ENCODE measurements around the gene CBX2. TPM values are rescaled to one million over a fixed set of nuclear protein-coding genes. Genes with fewer than 3 reads are reported as not detected.

The CBX2 gene
- polyA plus RNA-seq, 4 donors: 19.9 to 37.2 (median 29.4) TPM

DNA sequence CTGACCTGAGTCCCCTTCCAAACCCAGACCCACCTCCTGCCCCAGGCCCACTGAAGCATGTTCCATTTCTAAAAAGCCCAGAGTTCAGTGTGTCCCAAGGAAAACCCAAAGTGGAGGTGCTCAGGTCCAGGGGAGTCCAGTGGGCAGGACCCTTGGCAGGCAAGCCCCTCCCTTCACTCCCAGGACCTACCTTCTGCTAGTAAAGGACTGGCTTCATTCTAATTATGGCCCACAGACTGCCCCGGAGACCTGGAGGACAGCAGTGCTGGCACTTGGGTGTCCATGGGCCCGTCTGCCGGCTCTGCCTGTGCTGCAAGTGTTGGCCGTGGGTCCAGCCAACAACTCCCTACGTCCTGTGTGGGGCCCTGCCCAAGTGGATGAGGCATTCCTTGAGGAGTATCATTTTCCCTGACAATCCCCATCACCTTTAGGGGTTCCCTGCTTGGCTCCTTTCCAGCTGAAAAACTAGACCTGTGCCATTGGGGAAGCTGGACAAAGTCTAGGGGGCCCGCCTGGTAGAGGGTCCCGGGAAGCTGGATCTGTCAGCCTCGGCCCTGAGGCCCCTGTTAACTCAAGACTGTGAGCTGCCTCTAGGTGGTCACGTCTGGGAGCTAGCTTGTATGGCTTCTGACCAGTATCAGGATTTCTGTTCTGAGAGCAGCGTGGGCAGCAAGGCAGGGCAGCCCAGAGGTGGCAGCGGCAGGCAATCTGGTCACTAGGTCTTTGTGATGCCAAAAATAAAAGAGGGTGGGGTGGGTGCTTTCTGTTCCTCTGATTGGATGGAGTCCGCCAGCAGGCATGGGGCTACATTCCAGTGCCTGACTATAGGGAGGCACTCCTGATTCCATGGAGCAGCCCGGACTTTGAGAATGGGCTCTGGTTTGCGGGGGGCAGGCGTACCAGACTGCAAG lies 8.2 kb downstream of the CBX2 start:
- no peak for DNase-seq (ENCODE audit: low read depth in 4 of 4, low spot score in 2 of 4)

DNA sequence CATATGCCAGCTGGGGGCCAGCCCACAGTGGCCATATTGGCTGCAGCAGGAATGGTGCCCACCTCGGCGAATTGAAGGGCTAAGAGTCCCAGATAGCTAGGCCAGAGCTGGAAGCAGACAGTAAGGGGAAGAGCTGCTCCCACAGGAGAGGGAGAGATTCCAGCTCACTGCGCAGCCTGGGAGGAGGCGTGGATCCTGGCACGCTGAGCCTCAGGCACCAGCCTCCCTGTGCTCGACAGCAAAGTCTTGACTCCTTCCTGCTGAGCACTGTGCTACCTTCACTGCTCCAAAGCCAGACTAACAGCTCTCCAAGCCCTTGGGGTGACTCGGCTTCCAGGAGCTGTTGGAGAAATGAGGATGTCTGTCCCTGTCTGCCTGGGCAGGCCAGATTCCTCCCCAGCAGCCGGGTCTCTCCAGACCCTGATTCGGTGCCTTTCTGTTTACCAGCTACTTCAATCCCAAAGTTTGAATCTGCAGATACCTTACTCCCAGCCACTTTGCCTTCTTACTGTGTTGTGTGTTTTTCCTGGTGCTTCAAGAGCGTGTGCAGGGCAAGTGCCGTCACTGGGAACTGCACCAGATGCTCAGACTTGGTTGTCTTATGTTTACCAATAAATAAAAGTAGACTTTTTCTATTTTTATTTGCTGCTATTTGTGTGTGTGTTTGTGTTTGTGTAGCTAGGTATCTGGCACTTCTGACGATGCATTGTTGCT lies 9.1 kb downstream of the CBX2 start:
- DNase-seq (ENCODE audit: low read depth in 4 of 4, low spot score in 2 of 4): no peak

DNA sequence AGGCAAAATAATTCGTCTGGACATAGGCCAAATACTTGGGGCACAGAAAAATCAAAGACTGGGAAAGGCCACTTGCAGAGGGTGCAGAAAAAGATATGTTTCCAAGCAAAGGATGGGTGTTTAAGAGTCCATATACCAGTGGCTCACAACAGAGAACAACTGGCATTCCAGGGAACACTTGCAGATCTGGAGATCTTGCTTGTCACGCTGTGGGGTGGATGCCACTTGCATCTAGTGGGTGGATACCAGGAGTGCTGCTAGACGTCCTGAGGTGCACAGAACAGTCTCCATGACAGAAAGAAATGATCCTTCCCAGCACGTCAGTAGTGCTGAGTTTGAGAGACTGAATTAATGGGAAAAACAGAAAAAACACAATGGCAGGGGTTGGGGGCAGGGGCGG lies 10.5 kb downstream of the CBX2 start:
- no peak for DNase-seq (ENCODE audit: low read depth in 4 of 4, low spot score in 2 of 4)

DNA sequence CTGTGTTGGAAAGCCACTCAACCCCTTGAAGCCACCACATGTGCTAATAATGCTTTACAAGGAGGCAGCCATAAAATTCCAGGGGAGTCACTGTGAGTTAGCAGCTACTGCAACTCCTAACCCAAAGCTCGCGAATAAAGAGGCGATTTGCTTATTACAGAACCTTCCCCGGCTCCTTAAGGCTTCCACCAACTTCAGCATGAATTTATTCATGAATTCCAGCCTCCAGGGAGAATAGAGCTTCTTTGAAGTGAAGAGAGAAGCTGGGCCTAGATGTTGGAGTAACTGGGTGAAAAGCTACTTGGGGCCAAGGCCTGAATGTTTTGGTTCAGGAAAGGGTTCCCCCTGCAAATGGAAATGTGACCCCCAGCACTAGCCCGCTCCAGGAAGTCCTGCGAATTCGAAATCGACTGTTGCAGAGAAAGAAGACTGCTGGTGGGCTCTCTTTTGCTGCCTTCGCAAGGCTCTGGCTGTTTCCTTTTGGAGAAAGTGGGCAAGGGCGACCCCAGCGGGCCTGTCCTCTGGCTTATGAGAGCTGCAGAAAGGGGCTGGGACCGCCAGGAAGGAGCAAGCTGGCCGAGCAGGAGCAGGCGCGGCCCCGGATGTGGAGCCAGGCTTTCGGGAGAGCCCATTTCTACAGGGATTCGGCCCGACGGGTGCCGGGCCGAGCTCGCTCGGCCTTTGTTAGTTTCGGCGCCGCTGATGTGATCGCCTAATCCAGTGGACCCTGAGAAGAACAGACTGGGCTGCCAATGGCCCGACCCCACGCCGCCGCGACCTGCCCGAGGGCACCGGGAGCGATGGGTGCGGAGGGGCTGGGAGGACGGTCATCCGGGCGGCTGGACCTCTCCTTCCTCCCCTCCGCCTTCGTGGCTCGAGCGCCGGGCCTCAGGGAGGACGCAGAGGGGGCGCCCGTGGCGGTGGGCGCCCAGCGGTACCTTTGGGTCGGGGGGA lies 11.3 kb downstream of the CBX2 start:
- DNase-seq (ENCODE audit: low read depth in 4 of 4, low spot score in 2 of 4): no peak

DNA sequence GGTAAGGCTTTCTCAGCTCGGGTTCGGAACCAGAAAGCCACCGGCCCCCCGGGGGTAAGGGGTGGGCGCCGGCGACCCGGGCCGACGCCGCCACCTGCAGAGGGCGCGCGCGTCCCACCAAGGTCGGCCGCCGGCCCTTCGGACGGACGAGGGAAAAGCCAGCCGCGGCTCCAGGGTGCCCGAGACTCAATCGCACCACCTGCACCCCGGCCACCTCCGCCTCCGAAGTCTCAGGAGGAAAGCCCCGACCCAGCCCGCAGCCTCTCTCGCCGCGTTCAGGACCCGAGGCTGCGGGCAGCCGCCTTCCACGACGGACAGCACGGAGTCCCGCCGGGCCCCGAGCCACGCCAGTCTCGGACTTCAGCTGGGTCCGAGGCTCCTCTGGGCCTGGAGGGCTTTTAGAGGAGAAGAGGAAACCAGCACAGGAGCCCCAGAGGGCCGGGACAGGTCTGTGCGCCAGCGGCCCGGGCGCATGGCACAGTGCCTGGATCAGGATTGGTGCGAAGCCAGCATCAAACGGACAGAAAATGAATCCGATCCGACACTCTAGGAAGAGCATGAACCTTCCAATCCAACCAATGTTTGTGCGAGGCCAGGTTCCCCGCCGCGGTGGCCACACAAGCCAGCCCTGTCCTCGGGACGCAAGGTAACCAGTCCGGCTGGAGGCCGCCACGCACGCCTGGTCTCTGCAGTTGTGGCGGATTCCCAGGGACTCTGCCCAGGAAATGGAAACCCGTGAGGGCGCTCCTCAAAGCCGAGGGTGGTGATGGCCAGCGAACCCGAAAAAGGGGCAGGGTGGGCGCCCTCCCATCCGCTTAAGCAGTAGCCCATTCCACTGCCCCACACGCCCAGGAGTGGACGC lies 12.2 kb downstream of the CBX2 start:
- DNase-seq (ENCODE audit: low read depth in 4 of 4, low spot score in 2 of 4): no peak

DNA sequence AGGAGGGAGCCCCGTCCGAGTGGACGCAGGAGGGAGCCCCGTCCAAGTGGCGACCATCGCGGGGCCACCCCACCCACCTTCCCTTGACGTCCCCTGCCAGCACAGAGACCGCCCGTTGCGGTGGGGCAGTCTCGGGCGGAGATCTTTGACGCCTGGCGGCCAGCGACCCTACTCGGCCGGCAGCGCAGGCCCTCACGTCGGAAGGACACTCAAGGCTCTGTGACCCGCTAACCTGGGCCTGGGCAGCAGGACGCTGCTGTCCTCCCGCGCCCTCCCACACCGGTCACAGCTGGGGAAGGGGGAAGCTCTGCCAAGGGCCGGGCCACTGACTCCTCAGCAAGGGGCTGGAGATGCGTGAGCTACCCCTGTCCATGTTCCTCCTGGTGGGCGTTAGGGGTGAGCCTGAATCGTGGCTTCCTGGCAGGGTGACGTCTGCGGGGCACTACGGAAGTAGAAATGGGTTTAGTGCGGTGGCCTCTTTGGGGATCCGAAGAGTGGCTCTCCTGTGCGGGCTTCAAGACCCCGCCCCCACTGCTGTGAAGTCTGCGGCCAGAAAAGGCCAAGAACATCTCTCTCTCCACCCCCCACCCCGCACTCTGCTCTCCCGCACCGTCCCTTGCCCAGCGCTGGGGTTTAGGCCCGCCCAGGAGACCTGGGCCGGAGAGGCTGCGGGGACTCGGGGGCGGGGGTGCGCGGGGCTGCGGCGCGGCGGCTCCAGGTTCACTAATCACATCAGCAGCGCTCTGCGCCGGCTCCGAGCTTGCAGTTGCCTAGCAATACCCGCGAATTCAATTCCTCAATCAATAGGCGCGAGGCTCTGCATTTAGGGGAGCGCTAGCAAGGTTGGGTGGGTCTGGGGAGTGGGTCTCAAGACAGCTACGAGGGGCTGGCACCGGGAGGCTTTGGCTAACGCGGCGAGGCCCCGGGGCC lies 13.1 kb downstream of the CBX2 start:
- DNase-seq (ENCODE audit: low read depth in 4 of 4, low spot score in 2 of 4): no peak

DNA sequence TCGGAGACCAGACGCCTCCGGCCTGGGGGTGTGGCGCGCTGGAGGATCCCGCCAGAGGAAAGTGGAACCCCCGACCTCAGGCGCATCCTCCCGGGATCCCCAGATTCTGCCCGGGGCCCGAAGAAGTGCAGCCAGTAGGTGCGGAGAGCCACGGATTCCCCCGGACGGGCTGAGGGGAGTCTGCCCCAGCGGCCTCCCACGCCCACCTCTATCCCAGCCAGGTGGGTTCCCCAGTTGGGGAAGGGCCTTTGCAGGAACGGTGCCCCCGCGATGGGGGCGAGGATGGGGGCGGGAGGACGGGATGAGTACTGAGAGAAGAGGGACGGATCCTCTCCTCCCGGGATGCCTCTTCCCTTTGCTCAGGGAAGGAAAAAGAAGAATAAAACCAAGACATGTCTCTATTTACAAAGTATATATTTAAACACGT lies 13.8 kb downstream of the CBX2 start:
- no peak for DNase-seq (ENCODE audit: low read depth in 4 of 4, low spot score in 2 of 4)

DNA sequence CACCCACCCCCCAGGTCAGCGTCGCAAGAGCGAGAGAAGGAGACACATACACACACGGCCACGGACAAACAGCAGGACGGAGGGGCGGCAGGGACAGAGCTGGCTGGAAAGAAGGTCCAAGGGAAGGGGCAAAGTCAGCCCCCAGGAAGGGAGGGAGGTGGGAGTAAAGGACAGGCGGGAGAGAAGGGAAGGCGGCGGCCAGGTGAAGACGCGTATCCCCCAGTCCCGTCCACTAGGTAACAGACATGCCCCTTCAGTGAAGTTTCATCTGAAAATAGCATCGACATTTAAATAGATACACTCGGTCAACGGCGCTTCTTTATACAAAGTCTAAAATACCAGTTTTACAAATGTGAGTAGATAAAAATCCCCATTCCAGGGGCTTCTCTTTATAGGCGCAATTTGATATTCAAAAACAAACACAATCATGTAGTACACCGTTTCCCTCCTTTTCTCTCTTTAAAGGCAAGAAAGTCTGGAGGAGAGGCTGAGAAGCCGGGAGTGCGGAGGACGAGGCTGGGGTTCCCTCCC lies 14.5 kb downstream of the CBX2 start:
- DNase-seq (ENCODE audit: low read depth in 4 of 4, low spot score in 2 of 4): no peak

DNA sequence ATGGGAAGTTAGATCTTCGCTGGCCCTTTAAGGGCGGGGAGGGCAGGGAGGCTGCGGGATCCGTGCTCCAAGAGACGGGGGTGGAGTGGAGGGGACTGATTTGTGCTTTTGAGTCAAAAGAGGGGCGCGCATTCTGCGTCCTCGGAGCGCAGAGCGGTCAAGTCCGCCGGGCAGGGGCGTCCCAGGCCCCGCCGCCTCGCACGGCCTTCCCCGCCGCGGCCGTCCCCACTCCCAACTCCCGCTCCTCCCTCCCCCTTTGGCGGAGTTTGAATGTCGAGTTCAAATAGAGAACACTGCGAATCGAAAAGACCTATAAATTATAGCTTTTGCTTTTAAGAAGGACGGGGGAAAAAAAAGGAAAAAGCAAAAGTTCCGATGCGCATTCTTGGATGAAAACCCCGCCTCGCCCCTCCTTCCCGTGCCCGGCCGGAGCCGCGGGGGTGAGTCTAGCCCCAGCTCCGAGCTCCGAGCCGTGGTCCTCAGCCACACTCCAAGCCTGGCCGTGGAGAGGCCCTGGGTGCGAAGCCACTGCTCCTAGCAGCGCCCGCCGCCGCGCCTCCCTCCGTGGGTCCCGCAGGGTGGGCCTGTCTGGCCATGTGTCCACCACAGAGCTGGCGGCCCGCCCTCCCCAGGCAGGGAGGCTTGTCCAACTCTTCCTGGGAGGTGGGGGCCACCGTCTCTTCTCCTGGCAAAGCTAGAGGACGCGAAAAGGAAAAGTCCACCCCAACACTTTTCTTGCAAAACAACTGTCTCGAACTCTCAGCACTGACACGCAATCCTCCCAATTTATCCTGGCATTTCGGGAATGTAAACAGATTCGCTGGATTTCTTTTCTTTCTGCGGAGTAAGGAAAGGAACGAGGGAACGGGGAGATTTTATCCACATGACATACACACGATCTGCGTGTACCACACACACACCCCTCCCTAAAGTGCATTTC lies 15.3 kb downstream of the CBX2 start:
- DNase-seq (ENCODE audit: low read depth in 4 of 4, low spot score in 2 of 4): no peak

DNA sequence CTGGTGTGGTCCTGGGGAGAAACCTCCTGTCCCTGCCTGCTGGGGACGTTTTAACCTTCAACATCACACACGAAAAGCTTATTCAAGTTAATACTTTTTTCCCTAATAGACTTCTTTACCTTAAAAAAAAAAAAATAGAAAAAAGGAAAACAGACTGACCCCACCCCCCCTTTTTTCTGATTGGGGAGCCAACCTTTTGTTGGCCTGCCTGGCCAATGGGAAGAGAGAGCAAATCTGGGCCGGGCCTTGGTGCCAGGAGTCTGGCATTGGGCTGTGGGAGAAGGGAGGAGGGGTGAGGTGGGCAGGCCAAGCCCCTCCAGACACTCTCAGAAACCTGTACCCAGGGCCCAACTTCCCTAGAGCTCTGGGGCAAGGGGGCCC lies 16.0 kb downstream of the CBX2 start:
- DNase-seq (ENCODE audit: low read depth in 4 of 4, low spot score in 2 of 4): no peak

DNA sequence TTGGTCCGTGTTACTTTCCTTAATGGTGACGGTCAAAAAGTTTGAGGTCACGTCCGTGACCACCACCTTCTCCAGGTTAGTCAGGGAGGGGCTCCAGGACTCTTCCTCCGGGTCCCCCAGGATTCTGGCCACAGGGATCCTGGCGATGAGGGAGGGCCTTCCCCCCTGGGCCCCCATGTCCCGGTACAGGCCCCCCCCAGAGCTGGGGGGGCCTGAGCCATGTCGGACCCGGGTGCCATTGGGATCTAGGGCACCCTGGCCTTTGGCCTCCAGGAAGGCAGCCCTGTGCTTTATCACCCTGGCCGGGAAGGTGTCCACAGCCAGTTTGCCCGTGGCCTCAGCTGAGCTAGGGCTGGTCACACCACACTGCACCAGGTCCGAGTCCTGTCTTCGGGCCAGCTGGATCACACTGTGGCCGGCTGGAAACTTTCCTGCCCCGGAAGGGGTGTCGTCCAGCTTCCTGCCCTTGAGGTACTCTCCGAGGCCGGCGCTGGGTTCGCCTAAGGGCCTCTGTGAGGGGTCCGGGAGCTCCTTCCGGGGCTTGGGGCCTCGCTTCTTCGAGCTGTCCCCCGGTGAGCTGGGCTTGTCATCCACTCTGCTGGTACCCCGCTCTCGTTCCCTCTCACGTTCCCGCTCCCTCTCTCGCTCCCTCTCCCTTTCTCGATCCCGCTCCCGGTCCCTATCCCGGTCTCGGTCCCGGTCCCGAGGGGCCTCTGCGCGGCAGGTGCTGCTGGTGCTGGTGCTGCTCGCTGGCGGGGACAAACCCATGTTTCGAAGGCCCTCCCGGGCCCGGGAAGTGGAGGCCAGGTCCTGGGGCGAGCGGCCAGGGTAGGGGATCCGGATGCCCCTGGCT lies 16.9 kb downstream of the CBX2 start:
- DNase-seq (ENCODE audit: low read depth in 4 of 4, low spot score in 2 of 4): no peak

DNA sequence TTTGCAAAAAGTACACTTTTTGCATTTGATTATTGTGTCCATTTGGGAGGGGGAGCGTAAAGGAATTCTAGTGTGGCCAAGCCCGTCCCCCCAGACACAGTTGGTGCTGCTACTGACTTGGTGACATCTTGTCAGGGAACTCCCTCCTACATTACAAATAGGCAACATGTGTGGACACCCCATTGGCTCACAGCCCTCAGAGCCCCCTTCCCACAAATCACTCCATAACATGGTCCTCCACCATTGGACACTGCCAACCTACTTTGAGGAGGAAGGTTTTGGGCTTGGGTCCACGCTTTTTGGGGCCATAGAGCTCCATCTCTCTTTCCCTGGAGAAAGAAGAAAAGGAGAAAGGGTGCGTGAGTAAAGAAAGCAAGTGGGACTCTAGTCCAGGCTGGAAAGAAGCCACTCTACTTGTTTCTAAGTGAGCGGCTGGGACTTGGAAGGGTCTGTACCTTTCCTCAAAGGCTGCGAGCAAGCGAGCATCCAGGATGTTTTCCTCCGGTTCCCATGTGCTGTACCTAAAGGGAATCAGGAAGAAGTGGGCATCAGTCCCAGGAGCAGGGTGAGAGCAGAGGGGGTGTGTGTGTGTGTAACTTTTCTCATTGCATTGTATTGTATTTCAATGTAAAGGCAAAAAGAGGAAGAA lies 18.0 kb downstream of the CBX2 start:
- no peak for DNase-seq (ENCODE audit: low read depth in 4 of 4, low spot score in 2 of 4)

DNA sequence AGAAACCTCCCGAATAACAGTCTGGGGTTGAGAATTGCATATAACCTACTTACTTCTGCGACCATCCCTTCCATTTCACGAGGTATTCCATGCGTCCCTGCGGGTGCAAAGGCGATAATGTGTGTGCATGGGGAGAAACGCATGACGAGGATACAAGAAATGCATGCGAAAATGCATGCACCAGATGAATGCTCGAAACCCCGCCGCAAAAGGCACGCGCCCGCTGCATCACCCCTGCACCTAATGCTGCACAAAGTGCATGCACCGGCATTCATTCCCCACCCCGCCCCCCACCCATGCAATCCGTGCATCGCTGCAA lies 18.5 kb downstream of the CBX2 start:
- DNase-seq (ENCODE audit: low read depth in 4 of 4, low spot score in 2 of 4): no peak

DNA sequence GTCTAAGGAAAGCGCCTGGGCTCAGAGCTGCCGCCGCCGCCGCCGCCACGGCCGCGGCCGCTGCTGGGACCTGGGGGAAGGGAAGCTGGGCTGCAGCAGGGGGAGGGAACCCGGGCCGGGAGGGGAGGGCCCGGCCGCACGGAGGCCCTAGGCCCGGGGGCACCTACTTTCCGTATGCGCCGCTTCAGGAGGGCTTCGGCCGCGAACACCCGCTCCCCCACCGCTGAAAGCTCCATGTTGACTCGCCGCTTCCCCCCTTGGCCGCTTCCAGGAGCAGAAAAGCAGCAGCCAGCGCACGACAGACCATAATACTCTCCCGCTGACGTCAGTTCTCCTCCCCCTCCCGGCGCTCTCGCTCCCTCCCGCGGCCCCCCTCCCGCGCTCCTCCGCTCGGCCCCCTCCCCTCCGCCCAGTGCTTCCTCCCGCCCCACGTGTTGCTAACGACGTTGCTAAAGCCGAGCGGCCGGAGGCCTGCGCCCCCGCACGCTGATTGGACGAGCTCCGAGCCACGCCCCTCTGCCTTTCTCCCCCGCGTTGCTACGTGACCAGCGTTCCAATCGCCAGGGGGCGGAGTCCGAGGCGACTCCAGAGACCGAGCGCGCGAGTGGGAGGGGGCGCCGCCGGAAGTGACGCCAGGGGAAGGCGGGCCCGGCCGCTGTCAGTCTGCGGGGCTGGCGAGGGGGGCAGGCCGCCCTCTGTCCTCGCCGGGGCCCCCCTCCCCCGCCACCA lies 19.0 kb downstream of the CBX2 start, which contains the start of gene CBX8:
Gene CBX8, minus strand, starts transcription at position 315 of the 729 bp plus-strand sequence. Its CDS starts 79 bp downstream, at position 236.
- DNase-seq (ENCODE audit: low read depth in 4 of 4, low spot score in 2 of 4): peak; percentile 96 to 100 (median 99)
